Fibroblast of skin of right quadriceps (primary cell): Measurements from ENCODE around the gene COLGALT1.
"Not testable (repeated sequence)": the region's sequence is repeated elsewhere in the genome, so short reads cannot be mapped to it uniquely, and the experiment has no call there.

Experiments used
- DNase-seq: peaks from one replicate; pipeline ENCODE4 v3.0.0-alpha.2; 2013

The COLGALT1 gene

GRCh38 chr19:17534767-17535166 lies 20.7 kb upstream of the COLGALT1 start:
- no peak for DNase-seq

GRCh38 chr19:17536955-17537354 lies 18.5 kb upstream of the COLGALT1 start:
- DNase-seq: no peak

GRCh38 chr19:17538684-17539237 lies 16.7 kb upstream of the COLGALT1 start:
- DNase-seq: no peak

GRCh38 chr19:17539238-17540117 lies 16.0 kb upstream of the COLGALT1 start:
- peak; percentile 93 for DNase-seq

- DNase-seq: no peak
Measured at GRCh38 chr19:17540174-17540573, 15.3 kb upstream of the COLGALT1 start.

- no peak for DNase-seq
Measured at GRCh38 chr19:17541184-17541759, 14.2 kb upstream of the COLGALT1 start.

- no peak for DNase-seq
Measured at GRCh38 chr19:17542042-17542441, 13.4 kb upstream of the COLGALT1 start.

GRCh38 chr19:17542793-17543582 lies 12.5 kb upstream of the COLGALT1 start:
- no peak for DNase-seq

GRCh38 chr19:17543986-17544385 lies 11.5 kb upstream of the COLGALT1 start:
- no peak for DNase-seq

- DNase-seq: no peak
Measured at GRCh38 chr19:17544418-17544817, 11.0 kb upstream of the COLGALT1 start.

- DNase-seq: no peak
Measured at GRCh38 chr19:17548145-17548544, 7.3 kb upstream of the COLGALT1 start.

GRCh38 chr19:17549085-17549740 lies 6.2 kb upstream of the COLGALT1 start:
- no peak for DNase-seq

- DNase-seq: no peak
Measured at GRCh38 chr19:17550076-17550667, 5.3 kb upstream of the COLGALT1 start.

GRCh38 chr19:17552735-17553134 lies 2.7 kb upstream of the COLGALT1 start:
- DNase-seq: not testable (repeated sequence)

- peak; percentile 85 for DNase-seq
Measured at GRCh38 chr19:17553256-17553655, 2.2 kb upstream of the COLGALT1 start.

GRCh38 chr19:17554968-17555479 lies 425 bp upstream of the COLGALT1 start:
- no peak for DNase-seq

GRCh38 chr19:17555929-17556813 lies 722 bp downstream of the COLGALT1 start:
- DNase-seq: peak; percentile 19

GRCh38 chr19:17556995-17557394 lies 1.5 kb downstream of the COLGALT1 start:
- DNase-seq: no peak

- no peak for DNase-seq
Measured at GRCh38 chr19:17557466-17557865, 2.0 kb downstream of the COLGALT1 start.

- peak; percentile 63 for DNase-seq
Measured at GRCh38 chr19:17560205-17560595, 4.8 kb downstream of the COLGALT1 start.

GRCh38 chr19:17562097-17562496 lies 6.6 kb downstream of the COLGALT1 start:
- no peak for DNase-seq
